Rectal smooth muscle tissue (tissue), 1 donor: ENCODE data around the gene EML2.

Source experiments
- H3K27ac ChIP-seq: one replicate; pipeline ENCODE4 v1.7.0; 2013; ENCODE audit warnings: low read depth, low read length, inconsistent platforms
- H3K27me3 ChIP-seq: one replicate; pipeline ENCODE4 v1.7.0; 2013; ENCODE audit warnings: low read length; ENCODE audit not compliant: control insufficient read depth, insufficient read depth
- H3K36me3 ChIP-seq: one replicate; pipeline ENCODE4 v1.7.0; 2013; ENCODE audit warnings: low read length; ENCODE audit not compliant: control insufficient read depth, insufficient read depth
- H3K4me1 ChIP-seq: one replicate; pipeline ENCODE4 v1.7.0; 2013; ENCODE audit warnings: low read length; ENCODE audit not compliant: control insufficient read depth, insufficient read depth
- H3K4me3 ChIP-seq: one replicate; pipeline ENCODE4 v1.7.0; 2013; ENCODE audit warnings: low read length
- H3K9ac ChIP-seq: one replicate; pipeline ENCODE4 v1.7.0; 2013; ENCODE audit warnings: low read length

Gene EML2

DNA sequence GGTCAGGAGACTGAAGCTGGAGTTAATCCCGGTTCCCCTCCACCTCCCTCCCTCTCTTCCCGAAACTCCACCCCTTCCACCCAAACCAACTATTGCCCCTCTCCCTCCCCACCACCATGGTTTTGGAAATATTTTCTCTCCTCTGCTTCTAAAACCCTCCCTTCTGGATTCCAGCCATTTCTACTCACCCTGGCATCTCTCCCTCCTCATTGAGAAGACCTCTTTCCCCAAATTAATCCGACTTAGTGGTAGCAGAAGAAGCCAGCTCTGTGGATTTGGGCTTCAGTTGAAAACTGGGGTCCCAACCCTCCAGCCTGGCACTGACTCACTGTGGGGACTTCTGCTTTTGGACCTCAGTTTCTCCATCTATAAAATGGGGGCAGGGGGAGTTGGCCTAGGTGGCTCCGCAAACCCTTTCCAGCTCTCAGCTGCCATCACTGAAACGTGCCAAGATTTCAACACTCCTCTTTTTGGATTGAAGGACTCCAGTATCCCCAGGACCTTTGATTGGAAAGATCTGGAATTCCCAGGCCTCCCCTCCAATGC is 38.8 kb downstream of the EML2 start:
- Histone ChIP-seq H3K36me3 (no peaks in the 10 kb centered on the region), H3K4me3 (no peak overlapping the region), H3K27ac (no peak overlapping the region), H3K4me1 (no peaks in the 10 kb centered on the region), H3K9ac (no peak overlapping the region), H3K27me3 (peaks cover 29% of the 10 kb centered on the region)

DNA sequence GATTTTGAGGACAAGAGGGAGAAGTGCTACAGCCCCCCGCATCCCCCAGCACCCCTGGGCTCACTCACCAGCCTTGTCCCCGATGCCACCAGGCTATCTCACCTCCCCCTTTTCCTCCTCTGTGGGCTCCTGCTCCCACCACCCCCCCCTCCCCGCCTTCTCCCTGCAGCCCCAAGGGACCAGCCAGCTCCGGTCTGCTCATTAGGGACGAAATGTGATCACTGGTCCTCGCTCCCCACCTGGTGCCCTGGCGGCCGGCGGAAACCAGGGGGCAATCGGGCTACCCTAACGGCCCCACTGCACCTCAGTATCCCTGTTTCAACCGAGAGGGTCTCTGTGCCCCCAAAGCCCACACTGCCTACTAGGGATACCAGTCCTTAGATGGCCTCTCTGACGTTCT is 39.9 kb downstream of the EML2 start:
- H3K9ac ChIP-seq: no peak overlapping the region
- H3K4me1 ChIP-seq: no peaks in the 10 kb centered on the region
- H3K27me3 ChIP-seq: peaks cover 29% of the 10 kb centered on the region
- H3K4me3 ChIP-seq: no peak overlapping the region
- H3K36me3 ChIP-seq: no peaks in the 10 kb centered on the region
- no peak overlapping the region for H3K27ac ChIP-seq

DNA sequence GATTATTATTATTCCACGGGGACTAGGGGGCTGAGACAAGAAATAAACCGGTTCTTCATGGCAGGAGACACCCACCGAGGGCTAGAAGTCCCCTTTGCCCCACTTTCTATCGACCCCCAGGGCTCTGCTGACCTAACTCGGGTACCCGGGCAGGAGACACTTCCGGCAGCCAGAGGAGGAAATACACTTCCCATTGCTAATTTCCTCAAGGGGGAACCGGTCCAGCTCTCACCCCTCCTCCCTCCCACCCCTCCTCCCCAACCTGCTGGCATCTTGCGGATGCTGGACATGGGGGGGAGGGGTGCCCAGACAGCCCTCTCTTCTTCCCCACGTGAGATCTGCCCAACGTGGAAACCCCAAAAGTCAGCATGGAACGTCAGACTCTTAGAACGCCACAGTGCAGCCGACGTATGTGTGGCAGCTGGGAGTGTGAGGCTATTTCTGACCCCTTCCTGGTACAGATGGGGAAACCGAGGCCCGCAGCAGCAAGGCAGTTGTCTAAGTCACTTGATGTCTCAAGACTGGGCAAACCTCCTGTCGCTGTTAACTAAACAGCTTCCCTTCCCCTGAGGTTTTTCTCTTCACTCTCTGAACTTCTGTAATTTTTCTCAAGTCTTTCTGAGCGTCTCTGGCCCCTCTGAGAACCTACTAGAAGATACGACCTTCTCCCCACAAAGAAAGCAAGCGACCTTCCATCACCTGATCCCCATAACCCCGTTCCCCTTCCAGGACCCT is 40.8 kb downstream of the EML2 start:
- Histone ChIP-seq H3K4me3 (no peak overlapping the region), H3K27ac (no peak overlapping the region), H3K36me3 (no peaks in the 10 kb centered on the region), H3K4me1 (no peaks in the 10 kb centered on the region), H3K9ac (no peak overlapping the region), H3K27me3 (peaks cover 29% of the 10 kb centered on the region)

- no peak overlapping the region for H3K27ac ChIP-seq
- H3K36me3 ChIP-seq: no peaks in the 10 kb centered on the region
- no peaks in the 10 kb centered on the region for H3K4me1 ChIP-seq
- no peak overlapping the region for H3K4me3 ChIP-seq
- H3K27me3 ChIP-seq: peaks cover 29% of the 10 kb centered on the region
- H3K9ac ChIP-seq: no peak overlapping the region
Measured at GRCh38 chr19:45597425-45598111, 41.6 kb downstream of the EML2 start.

- Histone ChIP-seq H3K9ac (no peak overlapping the region), H3K36me3 (no peaks in the 10 kb centered on the region), H3K4me1 (no peaks in the 10 kb centered on the region), H3K27me3 (peaks cover 26% of the 10 kb centered on the region), H3K27ac (no peak overlapping the region), H3K4me3 (no peak overlapping the region)
Measured at GRCh38 chr19:45595814-45596213, 43.4 kb downstream of the EML2 start.

DNA sequence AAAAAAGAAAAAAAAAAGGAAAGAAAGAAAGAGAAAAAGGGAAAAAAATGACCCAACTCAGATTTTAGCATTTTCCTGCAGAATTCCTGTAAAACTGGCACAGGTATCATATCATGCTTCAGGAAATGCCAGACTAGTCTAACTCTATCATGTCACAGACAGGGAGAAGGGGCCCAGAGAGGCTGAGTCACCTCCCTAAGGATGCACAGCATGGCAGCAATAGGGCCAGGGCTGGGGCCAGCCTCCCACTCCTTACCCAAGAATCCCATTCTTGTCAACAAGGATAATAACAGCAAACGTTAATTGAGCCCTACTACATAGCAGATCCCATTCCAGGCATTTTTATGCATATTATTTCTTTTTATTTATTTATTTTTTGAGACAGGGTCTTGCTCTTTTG is 45.7 kb downstream of the EML2 start:
- Histone ChIP-seq H3K9ac (no peak overlapping the region), H3K4me1 (no peaks in the 10 kb centered on the region), H3K36me3 (no peaks in the 10 kb centered on the region), H3K4me3 (no peak overlapping the region), H3K27ac (no peak overlapping the region), H3K27me3 (peaks cover 17% of the 10 kb centered on the region)

DNA sequence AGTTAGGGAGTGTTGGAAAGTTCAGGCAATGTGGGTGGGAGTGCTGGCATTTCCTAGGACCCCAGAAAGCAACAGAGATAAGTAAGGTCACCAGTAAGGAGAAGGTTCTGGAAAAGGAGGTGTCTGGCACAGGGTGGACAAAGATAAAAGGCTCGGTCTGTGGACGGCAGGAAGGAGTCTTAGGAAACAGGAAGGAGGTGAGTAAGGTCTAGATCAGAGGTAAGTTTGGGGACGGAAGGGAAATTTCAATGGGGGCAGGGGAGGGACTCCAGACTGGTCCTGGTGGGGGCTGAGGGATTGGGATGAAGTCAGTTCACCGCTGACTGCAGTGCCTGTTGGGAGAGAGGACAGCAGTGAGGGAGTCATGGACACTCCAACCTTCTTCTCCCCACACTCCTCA is 46.8 kb downstream of the EML2 start:
- H3K27me3 ChIP-seq: peaks cover 9% of the 10 kb centered on the region
- no peak overlapping the region for H3K27ac ChIP-seq
- H3K4me1 ChIP-seq: no peaks in the 10 kb centered on the region
- H3K4me3 ChIP-seq: no peak overlapping the region
- no peaks in the 10 kb centered on the region for H3K36me3 ChIP-seq
- H3K9ac ChIP-seq: no peak overlapping the region

- Histone ChIP-seq H3K4me3 (no peak overlapping the region), H3K27ac (no peak overlapping the region), H3K9ac (no peak overlapping the region), H3K36me3 (no peaks in the 10 kb centered on the region), H3K27me3 (peaks cover 9% of the 10 kb centered on the region), H3K4me1 (no peaks in the 10 kb centered on the region)
Measured at GRCh38 chr19:45591638-45592005, 47.6 kb downstream of the EML2 start.

GRCh38 chr19:45591004-45591637 is 48.1 kb downstream of the EML2 start:
- Histone ChIP-seq H3K4me3 (no peak overlapping the region), H3K27ac (no peak overlapping the region), H3K27me3 (peaks cover 9% of the 10 kb centered on the region), H3K9ac (no peak overlapping the region), H3K36me3 (no peaks in the 10 kb centered on the region), H3K4me1 (no peaks in the 10 kb centered on the region)

DNA sequence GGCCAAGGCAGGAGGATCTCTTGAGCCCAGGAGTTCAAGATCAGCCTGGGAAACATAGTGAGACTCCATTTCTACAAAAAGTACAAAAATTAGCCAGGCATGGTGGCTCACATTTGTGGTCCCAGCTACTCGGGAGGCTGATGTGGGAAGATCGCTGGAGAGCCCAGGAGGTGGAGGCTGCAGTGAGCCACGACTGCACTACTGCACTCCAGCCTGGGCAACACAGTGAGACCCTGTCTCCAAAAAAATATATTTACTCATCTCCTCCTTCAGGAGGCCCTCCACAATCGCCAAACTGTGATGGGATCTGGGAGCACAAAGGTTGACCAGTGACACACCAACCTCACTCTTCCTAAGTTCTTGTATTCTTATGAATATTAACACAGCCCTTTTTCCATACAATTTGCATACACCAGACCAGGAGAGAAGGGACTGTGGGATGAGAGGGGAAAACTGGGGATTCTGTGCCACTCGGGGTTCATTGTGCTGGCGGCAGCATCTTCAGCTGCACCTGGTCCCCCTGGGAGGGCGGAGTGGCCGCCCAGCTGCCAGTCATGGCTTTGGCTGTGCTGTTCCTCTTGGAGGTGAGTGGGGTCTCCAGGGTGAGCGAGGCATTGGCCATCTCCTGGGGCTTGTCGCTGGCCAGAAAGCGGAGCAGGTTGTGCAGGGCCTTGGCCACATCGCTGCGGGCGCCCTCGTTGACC is 48.7 kb downstream of the EML2 start:
- no peak overlapping the region for H3K27ac ChIP-seq
- no peak overlapping the region for H3K9ac ChIP-seq
- no peaks in the 10 kb centered on the region for H3K36me3 ChIP-seq
- no peak overlapping the region for H3K4me3 ChIP-seq
- H3K27me3 ChIP-seq: peaks cover 9% of the 10 kb centered on the region
- H3K4me1 ChIP-seq: no peaks in the 10 kb centered on the region

DNA sequence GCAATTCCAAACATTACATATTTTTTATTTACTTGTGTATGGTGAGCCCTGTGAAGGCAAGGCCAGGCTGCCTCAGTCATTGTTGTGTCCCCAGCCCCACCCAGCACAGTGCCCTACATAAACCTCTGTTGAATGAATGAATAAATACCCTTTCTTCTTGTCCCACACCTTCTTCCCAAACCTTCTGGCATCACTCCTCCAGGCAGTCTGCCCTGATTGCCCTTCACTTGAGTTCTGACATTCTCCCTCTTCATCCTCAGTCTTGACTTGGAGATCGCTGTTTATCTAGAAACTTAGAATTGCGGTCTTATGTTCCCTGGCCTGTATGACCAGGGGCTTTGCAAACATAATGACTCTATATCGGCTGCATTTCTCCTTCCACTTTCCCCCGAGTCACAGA is 49.4 kb downstream of the EML2 start:
- Histone ChIP-seq H3K9ac (no peak overlapping the region), H3K4me3 (no peak overlapping the region), H3K27ac (no peak overlapping the region), H3K4me1 (no peaks in the 10 kb centered on the region), H3K27me3 (peaks cover 9% of the 10 kb centered on the region), H3K36me3 (no peaks in the 10 kb centered on the region)

- no peak overlapping the region for H3K9ac ChIP-seq
- no peaks in the 10 kb centered on the region for H3K4me1 ChIP-seq
- no peaks in the 10 kb centered on the region for H3K36me3 ChIP-seq
- H3K27ac ChIP-seq: no peak overlapping the region
- no peak overlapping the region for H3K4me3 ChIP-seq
- peaks cover 9% of the 10 kb centered on the region for H3K27me3 ChIP-seq
Measured at GRCh38 chr19:45587873-45588272, 51.3 kb downstream of the EML2 start.
